IPS-15b (cell line): Measurements from ENCODE around the gene STRN4.

Experiments
- H3K27me3 ChIP-seq: one replicate; pipeline ENCODE4 v1.6.1; 2013; ENCODE audit warnings: low read length; ENCODE audit not compliant: control insufficient read depth, insufficient read depth
- H3K36me3 ChIP-seq: one replicate; pipeline ENCODE4 v1.6.1; 2013; ENCODE audit warnings: low read length; ENCODE audit not compliant: control insufficient read depth, insufficient read depth
- H3K4me1 ChIP-seq: one replicate; pipeline ENCODE4 v1.6.1; 2013; ENCODE audit warnings: mild to moderate bottlenecking, low read length; ENCODE audit not compliant: control insufficient read depth, insufficient read depth
- H3K4me3 ChIP-seq: one replicate; pipeline ENCODE4 v1.5.1; 2013; ENCODE audit warnings: low read depth, low read length
- H3K9ac ChIP-seq: one replicate; pipeline ENCODE4 v1.6.1; 2013; ENCODE audit warnings: low read depth, mild to moderate bottlenecking, low read length
- H3K9me3 ChIP-seq: one replicate; pipeline ENCODE4 v1.6.1; 2013; ENCODE audit warnings: mild to moderate bottlenecking, low read length; ENCODE audit not compliant: control insufficient read depth, insufficient read depth

Gene STRN4

DNA sequence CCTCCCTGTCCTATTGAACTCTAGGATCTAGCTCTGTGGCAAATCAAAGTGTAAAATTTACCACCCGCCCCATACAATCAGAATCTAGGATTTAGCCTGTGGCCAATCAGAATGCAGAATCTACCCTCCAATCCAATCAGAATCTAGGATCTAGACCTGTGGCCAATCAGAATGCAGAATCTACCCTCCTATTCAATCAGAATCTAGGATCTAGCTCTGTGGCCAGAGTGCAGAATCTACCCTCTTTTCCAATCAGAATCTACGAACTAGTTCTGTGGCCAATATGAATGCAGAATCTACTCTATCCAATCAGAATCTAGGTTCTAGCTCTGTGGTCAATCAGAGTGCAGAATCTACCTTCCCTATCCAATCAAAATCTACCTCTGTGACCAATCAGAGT lies 55.1 kb downstream of the STRN4 start:
- no peaks in the 10 kb centered on the region for H3K27me3 ChIP-seq
- no peaks in the 10 kb centered on the region for H3K9me3 ChIP-seq
- H3K4me3 ChIP-seq: no peak overlapping the region
- no peak overlapping the region for H3K9ac ChIP-seq
- no peaks in the 10 kb centered on the region for H3K4me1 ChIP-seq
- peaks cover 66% of the 10 kb centered on the region for H3K36me3 ChIP-seq

GRCh38 chr19:46689358-46689757 lies 56.9 kb downstream of the STRN4 start:
- H3K9ac ChIP-seq: no peak overlapping the region
- H3K36me3 ChIP-seq: peaks cover 56% of the 10 kb centered on the region
- no peaks in the 10 kb centered on the region for H3K9me3 ChIP-seq
- no peak overlapping the region for H3K4me3 ChIP-seq
- H3K4me1 ChIP-seq: no peaks in the 10 kb centered on the region
- H3K27me3 ChIP-seq: no peaks in the 10 kb centered on the region

DNA sequence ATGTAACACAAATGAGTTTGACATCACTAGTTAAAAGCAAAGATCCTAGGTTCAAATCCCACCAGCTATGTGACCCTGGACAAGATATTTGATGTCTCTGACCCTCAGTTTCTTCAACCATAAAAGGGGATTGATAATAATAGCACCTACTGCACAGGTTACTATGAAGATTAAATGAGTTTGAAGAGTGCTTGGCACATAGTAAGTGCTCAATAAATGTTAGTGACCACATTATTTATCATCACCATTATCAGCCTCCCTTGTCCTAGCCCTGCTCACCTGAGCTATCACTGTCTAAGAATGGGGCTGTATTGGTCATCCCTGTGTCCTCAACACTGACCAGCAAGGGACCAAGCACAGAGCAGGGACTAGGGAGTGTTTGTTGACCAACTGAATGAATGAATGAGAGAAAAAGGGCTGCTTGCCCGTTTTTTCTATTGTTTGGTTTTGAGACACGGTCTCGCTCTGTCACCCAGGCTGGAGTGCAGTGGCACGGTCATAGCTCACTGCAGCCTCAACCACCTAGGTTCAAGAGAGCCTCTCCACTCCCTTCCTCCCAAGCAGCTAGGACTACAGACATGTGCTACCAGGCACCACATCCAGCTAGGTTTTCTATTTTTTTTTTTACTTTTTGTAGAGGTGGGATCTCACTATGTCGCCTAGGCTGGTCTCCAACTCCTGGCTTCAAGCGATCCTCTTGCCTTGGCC lies 58.7 kb downstream of the STRN4 start:
- Histone ChIP-seq H3K9ac (no peak overlapping the region), H3K36me3 (peaks cover 42% of the 10 kb centered on the region), H3K4me1 (no peaks in the 10 kb centered on the region), H3K27me3 (no peaks in the 10 kb centered on the region), H3K4me3 (no peak overlapping the region), H3K9me3 (no peaks in the 10 kb centered on the region)

- Histone ChIP-seq H3K9me3 (no peaks in the 10 kb centered on the region), H3K27me3 (no peaks in the 10 kb centered on the region), H3K4me1 (no peaks in the 10 kb centered on the region), H3K9ac (no peak overlapping the region), H3K36me3 (peaks cover 28% of the 10 kb centered on the region), H3K4me3 (no peak overlapping the region)
These were observed 61.1 kb downstream of the STRN4 start for GRCh38 chr19:46685189-46685588.

DNA sequence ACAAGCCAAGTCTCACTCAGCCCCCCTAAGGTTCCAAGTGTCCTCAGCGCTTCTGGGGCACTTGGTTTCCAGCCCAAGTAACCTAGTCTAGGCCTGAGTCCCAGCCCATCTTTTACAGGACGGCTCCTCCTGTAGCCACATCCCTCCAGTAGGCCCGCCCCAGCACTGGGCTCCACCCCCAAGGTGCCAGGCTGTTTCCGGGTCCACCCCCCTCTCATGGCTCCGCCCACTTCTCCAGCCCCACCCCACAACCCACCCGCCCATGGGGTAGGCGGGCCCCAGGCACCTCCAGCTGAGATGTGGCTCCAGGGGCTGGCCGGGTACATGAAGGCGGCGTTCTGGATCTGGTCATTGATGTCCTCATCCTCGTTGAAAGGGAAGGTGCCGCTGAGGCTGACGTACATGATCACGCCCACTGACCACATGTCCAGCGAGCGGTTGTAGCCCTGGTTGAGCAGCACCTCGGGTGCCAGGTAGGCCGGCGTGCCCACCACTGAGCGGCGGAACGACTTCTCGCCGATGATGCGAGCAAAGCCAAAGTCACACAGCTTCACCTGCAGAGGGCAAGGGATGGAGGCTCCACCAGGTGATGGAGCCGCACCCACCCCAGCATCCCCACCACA lies 68.0 kb downstream of the STRN4 start:
- Histone ChIP-seq H3K4me3 (no peak overlapping the region), H3K9me3 (no peaks in the 10 kb centered on the region), H3K9ac (no peak overlapping the region), H3K4me1 (peaks cover 5% of the 10 kb centered on the region), H3K36me3 (peaks cover 41% of the 10 kb centered on the region), H3K27me3 (no peaks in the 10 kb centered on the region)

DNA sequence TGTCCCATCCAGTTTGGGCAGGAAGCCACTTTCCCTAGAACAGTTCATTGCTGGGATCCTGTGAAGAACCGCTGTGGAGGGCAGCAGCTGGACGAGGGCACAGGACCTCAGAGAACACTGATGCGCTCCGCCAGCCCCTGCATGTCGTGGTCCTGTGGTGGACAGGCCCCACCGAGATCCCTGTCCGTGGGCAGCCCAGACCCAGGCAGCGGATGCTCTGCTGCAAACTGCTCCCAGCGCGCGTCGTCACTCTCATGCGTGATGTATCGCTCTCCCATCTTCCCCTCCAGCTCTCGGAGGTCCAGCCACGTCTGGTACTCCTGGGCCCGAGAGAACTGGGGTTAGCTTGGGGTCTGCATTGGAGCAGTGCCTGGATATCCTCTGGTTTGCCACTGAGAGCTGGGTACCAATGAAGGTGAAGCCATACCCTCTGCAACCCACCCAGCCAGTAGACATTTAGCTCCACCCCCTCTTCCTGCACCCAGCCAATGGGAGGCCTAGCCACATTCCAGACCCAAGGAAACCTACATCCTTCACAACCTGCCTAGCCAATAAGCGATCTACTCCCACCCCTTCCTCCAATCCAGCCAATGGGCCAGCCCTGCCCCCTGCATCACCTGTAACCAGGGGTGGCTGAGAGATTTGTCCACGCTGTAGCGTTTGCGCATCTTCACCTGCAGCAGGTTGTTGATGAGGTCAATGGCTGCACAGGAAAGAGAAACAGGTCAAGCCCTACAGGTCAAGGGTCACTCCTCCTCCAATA lies 71.7 kb downstream of the STRN4 start:
- H3K27me3 ChIP-seq: no peaks in the 10 kb centered on the region
- no peak overlapping the region for H3K4me3 ChIP-seq
- H3K9me3 ChIP-seq: no peaks in the 10 kb centered on the region
- peaks cover 36% of the 10 kb centered on the region for H3K36me3 ChIP-seq
- H3K9ac ChIP-seq: no peak overlapping the region
- H3K4me1 ChIP-seq: peaks cover 5% of the 10 kb centered on the region

GRCh38 chr19:46670813-46671212 lies 75.4 kb downstream of the STRN4 start:
- Histone ChIP-seq H3K9ac (no peak overlapping the region), H3K4me1 (no peaks in the 10 kb centered on the region), H3K9me3 (no peaks in the 10 kb centered on the region), H3K27me3 (no peaks in the 10 kb centered on the region), H3K4me3 (no peak overlapping the region), H3K36me3 (peaks cover 20% of the 10 kb centered on the region)
